Stimulated activated CD4-positive, alpha-beta T cell treated with anti-CD3 and anti-CD28 coated beads, Interleukin-1b, Interleukin-23, amount 100 ng/mL, for 4 hours (primary cell): Measurements from ENCODE around the gene CTTNBP2.
"Not testable (repeated sequence)": the region's sequence is repeated elsewhere in the genome, so short reads cannot be mapped to it uniquely, and the experiment has no call there.

Experiments used
- DNase-seq, 2 donors: peaks; one replicate each; pipeline ENCODE4 v3.0.0-alpha.2; 2020; ENCODE audit warnings: low read depth in 2 of 2

CTTNBP2 gene

DNA sequence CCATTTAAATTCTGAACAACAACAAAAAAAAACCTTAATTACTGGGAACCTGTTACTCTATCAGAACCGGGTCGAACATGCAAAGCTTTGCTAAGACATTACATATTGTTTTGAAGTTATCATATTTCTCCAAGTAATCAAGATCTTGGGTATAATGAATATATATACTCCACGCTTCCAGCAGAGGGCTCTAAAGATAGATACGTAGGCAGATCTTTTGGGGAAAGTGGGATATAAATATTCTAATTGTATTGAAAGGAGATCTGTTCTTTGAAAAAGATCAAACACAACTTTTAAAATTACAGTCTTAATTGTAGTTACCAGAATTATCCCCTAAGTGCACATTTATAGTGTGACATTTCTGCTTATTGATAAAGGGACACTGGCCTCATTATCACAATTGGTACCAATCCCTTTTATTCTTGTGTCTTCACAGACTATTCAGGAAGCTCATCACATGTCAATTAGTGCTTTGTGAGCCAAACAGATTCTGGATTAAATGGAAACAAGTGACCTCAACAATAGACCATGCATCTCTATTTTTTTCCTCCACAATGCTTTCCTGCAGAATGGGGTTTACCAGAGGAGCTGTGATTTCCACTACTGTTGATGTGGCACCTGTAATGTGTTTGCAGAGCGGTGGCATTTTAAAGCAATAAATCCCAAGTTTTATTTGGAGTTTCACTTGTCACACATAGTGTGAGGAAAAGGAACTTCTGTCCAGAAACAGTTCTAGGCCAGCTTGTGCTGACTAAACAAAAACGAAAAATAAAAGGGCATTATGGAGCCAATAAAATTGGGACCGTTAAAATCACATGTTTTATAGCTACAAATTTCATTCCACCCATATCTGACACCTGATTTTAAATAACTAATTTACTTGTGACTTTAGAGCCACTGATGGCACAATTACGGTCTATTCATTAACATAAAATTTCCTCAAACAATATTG lies 122.4 kb downstream of the CTTNBP2 start:
- DNase-seq: no peak

DNA sequence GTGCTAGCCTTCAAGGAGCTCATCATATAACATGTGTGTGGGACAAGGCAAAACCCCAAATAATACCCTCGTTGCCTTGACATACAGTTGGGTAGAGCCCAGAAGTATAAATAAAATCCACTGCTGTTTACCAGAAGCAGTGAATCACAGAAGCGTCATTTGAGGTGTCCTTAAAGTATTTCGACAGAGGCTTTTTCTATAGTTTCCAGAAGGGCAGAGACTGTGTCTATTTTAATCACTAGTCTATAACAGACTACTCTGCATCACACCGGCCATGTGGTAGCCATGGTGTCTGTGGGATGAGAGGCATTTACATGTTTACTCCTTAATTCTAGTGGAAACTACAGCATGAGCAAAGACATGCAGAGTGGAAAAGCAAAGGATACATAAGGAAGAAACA lies 131.3 kb downstream of the CTTNBP2 start:
- DNase-seq: no peak

DNA sequence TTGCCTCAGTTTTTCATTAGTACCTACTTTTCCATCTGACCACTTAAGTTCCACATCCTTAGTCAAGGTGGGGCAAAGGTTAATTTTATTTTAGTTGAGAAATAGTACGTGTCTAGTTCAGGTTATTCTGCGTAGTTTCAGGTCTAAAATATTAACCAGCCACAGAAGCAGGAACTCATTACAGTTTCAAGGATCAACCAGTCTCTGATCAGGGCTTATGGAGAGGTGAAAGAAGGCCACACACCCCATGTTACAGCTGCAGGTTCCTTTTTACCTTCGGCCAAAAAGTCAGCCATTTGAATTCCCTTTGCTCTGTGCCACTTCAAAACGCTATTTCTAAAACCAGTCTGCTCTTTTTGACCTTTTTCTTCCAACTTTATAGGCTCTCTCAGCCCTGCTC lies 134.2 kb downstream of the CTTNBP2 start:
- DNase-seq: no peak

DNA sequence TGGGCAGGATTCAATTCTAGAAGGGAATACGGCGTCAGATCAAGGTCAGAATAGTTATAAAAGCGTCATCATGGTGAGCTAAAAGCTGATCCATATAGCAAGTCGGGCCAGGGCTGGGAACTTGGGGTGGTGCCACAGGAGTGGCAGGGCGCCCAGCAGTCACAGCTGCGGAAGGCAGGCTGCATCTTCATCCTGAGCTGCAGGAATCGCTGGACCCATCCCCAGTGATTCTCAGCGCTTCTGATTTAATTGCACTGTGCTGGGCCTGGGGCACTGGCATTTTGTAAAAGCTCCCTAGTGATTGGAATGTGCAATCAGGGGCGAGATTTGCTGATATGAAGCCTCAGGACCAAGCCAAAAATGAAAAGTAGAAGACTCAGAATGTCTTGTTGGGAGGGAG lies 135.3 kb downstream of the CTTNBP2 start:
- DNase-seq: no peak

DNA sequence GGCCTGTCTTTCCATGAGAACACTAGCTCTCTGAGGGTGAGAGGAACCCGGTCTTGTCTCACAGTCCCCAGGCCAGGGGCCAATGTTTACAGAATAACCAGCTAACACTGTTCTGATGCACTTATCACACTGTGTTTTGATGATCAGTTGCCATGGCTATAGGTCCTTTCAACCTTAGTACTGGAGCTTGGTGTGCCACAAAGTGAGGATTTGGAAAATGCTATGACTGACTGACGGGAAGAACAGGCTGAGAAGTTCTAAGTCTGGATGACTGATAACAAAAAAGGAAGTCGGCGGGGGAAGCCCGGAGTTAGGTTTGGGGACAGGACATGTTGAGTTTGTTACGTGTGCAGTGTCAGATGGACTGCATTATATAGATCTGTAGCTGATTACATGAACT lies 141.8 kb downstream of the CTTNBP2 start:
- no peak for DNase-seq

DNA sequence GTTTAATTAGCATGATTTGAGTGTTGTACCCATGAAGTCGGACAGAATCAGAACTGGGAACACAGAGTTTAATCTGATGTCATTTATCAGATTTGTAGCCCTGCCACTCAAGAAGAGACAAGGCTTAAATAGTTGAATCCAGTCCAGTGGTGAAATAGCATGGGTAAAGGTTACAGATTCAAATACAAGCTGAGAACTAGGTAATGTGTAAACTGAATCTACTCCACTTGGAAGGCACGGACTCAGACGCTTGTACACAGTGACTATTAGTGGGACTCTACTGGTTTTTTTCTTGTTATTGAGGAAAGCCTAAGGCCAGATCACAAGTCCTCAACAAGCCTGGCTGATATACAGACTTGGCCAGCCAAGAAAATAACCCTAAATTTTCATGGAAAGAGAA lies 142.9 kb downstream of the CTTNBP2 start:
- no peak for DNase-seq

DNA sequence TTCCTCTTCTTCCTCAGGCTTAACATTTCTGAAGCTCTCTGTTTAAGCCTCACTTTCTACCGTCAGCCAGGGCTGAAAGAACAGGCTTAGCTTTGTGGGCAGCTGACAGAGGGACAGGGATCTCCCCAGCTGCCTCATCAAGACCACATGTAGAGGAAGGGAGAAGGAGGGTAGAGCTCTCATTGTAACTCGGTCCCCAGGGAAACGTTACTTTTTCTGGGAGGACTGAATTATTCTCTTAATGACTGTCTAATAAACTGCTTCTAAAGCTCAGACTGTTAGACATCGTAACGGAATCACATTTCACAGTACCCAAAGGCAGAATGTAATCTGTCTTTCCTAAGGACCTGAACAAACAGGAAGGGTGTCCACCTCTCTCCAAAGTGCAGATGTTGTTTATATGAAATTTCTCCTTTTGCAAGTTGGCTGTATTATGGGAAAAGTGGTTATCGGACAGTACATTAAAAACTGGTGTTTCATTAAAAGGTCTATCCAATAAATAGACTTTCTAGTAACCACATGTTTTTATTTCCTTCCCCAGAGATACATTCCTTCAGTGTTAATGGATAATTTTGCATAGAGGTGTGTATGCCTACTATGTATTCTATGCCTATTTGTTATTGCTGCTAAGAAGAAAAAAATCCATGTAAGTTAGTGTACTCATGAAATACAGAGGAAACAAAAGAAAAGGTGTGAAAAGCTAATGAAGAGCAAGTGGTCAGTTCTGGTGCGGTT lies 144.2 kb downstream of the CTTNBP2 start:
- no peak for DNase-seq

DNA sequence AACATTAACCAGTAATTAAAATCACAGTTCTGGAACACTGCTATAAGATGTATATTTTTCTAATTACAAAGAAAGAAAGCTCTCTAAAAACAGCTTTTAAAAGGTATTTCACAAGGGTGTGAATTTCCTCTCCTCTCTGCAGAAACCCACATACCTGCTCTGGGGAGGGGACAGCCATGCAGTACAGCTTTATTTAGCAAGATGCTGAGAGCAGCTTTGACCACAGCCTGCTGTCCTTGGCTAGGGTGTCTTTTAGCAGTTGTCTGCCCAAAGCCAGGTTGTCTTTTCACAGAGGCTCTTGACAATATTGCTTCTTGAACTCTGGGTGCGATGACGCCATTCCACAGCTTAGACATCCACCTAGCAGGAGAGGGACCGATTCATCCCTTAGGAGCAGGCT lies 148.3 kb downstream of the CTTNBP2 start:
- DNase-seq: no peak

DNA sequence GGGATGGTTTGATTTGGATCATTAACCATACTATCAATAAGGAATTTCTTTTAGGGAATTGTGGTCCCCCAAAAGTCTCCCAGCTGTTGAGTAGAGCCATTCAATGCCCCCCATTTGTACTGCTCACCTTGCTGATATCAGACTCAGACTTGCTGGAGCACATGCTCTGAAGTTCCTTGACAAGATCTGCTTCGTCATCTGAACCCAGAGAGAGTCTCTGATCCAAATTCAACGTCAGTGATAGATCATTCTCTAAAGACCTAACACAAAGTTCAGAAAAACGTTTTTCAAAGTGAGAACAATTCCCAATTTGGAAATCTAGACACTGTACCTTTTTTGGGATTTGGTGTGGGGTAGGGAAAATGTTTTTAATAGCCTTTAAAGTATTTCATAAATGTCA lies 153.9 kb downstream of the CTTNBP2 start:
- DNase-seq: no peak

DNA sequence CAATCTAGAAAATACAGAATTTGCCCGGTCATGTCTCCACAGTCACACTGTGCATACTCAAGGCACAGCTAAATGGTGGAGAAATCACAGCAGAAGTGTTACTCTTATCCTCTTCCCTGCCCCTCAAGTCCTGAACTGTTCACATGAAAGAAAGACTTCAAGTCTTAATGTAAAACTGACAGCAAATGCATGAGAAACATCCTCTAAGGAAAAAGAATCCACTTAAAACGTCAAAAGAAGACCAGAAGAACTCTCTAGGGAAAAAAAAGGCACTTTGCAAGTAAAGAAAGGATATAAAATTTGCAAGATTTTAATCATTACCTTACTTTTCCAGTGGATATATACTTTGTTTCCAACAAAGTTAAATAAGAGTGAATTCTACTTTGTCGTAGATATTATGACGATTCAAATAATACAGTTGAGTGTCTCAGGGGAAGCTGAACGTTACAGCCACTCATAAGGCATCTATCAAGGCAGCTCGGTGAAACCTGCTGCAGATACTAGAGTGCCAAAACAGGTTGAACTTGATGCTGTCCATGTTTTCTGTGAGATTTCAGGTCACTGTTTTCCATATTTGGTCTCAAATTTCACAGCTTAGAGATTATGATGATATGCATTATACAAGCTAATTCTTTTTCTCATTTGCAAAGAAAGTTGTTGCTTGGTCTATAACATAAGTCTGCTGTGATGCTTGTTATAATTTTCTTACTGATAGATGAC lies 155.0 kb downstream of the CTTNBP2 start:
- DNase-seq: no peak

DNA sequence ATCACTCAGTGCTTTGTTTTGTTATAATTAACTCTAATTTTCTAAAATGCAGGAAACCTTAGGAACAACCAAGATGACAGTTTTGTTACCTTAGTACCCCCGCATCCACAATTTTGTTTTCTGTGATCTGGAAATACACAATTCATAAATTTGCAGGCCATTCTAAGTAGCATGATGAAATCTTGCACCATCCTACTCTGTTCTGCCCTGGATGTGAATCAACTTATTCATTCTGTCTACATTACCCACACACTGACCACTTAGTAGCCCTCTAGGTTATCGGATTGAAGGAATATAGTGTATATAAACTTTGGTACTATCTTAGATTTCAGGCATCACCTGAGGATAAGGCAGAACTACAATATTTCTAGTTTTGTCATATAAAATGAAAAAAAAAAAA lies 155.9 kb downstream of the CTTNBP2 start:
- no peak for DNase-seq

DNA sequence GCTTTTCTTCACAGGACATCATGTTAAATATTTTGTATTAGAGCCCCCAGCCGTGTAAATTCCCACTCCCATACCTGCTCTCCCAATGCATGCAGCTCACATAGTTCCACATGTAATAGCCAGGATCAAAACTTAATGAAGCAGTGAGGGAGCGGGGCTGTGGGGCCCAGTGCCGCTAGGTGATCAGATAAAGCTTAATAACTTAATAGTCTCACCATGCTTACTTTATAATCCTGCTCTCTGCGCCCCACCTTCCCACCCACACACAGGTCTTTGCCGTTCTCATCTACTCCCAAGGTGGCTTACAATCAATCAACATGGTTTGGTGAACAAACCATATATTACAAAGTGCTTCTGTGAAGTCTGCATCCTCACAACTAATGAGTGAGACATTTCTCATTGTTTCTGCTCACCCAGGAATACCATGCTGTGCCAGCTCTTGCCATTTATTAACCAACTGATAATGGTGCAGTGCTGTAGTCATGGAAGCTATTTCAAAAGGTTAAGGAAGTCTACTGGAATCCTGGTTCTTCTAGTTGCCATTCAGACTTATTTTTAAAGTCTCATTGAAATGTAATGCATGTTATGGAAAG lies 156.4 kb downstream of the CTTNBP2 start:
- no peak for DNase-seq

DNA sequence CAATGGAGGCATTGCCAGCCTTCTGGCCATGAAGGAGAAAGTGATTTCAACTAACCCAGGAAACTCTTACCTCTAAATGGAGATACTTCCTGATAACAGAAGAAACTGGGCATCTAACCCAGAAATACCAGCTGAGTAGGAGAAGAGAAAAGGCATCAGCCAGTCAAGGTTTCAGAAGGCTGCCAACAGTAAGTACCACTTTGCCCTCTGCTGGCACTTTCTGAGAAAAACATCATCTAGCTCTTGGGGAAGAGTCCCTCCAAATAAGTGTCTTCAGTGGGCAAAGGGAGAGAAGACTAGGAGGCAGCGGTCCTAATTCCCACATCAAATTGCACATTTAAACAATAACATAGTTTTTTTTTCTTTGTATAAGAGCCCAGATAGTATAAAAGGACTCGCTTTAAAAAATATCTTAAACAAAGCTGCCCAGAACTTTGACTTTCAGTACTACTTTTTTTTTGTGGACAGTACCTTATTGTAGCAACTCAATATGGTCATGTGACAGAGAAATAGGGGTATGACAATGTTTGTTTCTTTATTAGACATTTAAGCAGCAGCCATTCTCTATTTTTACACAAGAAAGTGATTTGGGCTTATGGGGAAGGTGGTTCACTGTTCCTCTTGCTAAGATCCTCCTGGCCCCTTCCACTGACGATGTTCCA lies 157.3 kb downstream of the CTTNBP2 start:
- no peak for DNase-seq

DNA sequence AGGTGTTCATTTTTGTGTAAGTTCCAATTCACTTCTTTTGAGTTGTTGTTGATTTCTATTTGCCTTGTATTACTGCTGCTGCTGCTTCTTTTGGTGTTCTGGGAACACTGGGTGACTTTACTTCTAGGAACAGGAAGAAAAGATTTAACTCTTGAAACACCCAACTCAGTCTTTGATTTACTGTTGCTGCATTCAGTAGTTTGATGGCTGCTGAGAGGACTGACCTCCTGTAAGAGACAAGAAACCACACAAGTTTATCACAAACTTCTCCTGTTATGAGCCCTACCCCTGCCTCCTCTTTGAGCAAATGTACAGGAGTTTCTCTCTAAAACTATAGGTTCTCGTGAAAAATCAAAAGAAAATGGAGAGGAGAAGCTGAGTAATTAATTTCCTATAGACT lies 161.7 kb downstream of the CTTNBP2 start:
- DNase-seq: no peak

DNA sequence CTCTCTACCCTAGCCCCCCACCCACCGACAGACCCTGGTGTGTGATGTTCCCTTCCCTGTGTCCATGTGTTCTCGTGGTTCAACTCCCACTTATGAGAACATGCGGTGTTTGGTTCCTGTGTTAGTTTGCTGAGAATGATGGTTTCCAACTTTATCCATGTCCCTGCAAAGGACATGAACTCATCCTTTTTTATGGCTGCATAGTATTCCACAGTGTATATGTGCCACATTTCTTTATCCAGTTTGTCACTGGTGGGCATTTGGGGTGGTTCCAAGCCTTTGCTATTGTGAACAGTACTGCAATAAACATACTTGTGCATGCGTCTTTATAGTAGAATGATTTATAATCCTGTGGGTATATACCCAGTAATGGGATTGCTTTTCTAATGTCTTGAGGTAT lies 165.1 kb downstream of the CTTNBP2 start:
- not testable (repeated sequence) for DNase-seq

DNA sequence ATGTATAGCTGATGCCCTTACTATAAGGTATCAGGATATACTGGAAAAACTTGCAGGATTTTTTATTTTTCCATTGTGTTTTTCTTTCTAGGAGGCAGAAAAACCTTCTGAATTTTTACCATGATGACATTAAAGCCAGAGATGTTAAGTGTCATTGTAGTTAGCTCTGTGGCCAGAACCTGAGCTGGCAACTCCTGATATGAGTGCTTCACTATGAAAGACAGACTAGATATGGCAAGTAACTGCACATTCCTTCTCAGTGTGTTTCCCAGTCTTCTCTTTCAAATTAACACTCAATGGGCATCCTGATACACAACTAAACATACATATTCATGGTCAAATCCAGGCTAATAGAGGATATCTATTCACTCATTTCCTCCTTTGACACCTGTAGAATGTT lies 166.2 kb downstream of the CTTNBP2 start:
- DNase-seq: no peak

DNA sequence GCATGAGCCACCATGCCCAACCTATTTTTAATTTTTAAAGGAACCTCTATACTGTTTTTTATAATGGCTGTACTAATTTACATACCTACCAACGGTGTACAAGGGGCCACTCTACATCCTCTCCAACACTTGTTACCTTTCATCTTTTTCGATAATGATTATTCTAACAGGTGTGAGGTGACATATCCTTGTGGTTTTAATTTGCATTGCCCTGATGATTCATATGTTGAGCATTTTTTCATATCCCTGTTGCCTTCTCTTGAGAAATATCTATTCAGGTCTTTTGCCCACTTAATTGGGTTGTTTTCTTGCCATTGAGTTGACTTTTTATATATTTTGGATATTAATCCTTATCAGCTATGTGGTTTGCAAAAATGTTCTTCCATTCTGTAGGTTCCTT lies 167.0 kb downstream of the CTTNBP2 start:
- DNase-seq: no peak

DNA sequence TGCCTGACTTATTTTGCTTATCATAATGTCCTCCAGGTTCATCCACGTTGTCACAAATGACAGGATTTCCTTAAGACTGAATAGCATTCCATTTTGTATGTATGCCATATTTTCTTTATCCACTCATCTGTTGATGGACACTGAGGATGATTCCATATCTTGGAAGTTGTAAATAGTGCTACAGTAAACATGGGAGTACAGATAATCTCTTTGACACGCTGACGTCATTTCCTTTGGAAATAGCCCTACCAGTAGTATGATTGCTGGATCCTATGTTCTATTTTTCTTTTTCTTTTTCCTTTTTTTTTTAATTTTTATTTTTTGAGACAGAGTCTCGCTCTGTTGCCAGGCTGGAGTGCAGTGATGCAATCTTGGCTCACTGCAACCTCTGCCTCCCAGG lies 167.6 kb downstream of the CTTNBP2 start:
- DNase-seq: no peak

DNA sequence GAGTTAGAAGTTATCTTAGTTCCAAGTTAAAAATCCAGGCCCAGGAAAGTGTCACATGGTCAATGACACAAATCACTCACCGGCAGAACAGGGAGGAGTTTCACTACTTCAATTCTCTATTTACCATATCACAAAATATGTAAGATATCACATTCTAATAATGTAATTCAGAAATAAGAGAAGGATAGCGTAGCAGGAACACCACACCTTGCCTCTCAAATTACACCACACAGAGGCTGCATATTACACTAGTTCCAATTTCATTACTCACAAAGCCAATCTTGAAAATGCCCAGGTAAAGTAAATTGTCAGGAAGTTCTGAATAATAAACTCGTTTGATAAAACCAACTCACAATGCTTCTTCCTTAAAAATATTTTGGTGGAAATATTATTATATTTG lies 169.2 kb downstream of the CTTNBP2 start:
- DNase-seq: no peak

DNA sequence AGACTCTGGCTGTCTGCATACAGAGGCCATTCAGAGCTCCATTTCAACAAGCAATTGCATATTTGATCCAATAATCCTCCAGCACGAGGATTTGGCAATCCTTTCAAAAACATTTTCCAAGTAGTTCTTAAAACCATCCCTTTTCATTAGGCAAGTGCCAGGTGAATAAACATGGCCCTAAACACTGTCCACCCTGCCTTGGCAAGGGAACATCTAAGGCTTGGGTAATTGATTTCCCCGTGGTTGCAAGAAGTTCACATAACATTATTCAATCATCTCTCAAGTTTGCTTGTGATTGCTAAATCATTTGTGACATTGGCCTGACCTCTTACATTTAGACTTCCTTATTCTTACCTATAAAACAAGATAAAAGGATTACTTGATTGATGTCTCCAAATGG lies 175.2 kb downstream of the CTTNBP2 start:
- DNase-seq: no peak

DNA sequence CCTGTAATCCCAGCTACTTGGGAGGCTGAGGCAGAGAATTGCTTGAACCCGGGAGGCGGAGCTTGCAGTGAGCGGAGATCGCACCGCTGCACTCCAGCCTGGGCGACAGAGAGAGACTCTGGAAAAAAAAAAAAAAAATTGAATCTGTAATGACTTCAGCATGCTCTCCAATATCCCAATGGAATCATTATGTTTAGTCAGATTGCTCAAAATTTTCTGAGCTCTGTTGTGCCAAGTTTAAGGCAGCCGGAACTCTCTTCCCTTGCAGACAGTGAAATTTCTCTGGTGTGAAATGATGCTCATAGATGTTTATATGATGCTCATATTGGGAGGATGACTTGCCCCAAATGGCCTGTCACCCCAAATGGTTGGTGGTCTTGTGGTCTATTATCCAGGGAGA lies 180.9 kb downstream of the CTTNBP2 start:
- DNase-seq: no peak

DNA sequence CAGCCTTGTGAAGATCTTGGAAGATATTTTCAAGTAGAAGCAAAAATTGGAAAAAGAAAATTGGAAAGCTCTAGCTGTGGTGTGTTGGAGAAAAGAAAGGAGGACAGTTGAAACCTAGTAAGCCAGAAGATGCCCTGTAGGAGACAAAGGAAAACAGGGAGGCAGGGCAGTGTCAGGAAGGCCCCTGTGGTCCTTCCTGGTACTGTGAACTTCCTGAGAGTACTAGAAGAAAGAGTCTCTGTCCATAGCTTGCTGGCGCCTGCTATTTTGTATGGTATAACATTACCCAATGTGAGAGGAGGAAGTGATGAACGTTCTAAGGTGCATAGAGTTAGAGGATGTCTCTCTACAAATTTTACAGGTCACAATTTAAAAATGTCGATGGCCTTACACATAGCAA lies 183.1 kb downstream of the CTTNBP2 start:
- DNase-seq: no peak
